ENCODE results near the gene TIMM13. TPM values are rescaled to one million over a fixed set of nuclear protein-coding genes. Genes with fewer than 3 reads are reported as not detected.

TIMM13 gene
- polyA plus RNA-seq, 1 of the 3 experiments (the other 2 are of a cell fraction): 76.9 TPM

GRCh38 chr19:2451138-2451537 is 23.8 kb upstream of the TIMM13 start:
- Histone ChIP-seq H3K4me3 (ENCODE audit: low read depth in 2 of 2, low read length in 1 of 2) (no peak overlapping the region), H3K4me1 (ENCODE audit: control insufficient read depth in 1 of 2, insufficient read depth in 2 of 2, low read depth in 1 of 2, low read length in 1 of 2) (peaks cover 8 to 10% of the 10 kb centered on the region in 2 experiments; a peak in 2 of 4 replicates), H3K9me2 (no peaks in the 10 kb centered on the region), H2AFZ (ENCODE audit: low read depth) (no peak overlapping the region), H3K9ac (no peak overlapping the region), H3K27ac (ENCODE audit: low read depth in 2 of 2, low read length in 1 of 2) (no peak overlapping the region), H3K4me2 (no peak overlapping the region), H3K36me3 (replicated peaks in 1 of 2; ENCODE audit: control insufficient read depth in 1 of 2, insufficient read depth in 2 of 2, low read length in 1 of 2) (no peaks in the 10 kb centered on the region), H3K79me2 (ENCODE audit: insufficient read depth) (peaks cover 98% of the 10 kb centered on the region), H4K20me1 (ENCODE audit: insufficient read depth) (peaks cover 77% of the 10 kb centered on the region; the same call in 1 of the 2 replicates), H3F3A (replicated peaks; ENCODE audit: insufficient read depth) (no peaks in the 10 kb centered on the region), H3K27me3 (ENCODE audit: insufficient read depth) (no peaks in the 10 kb centered on the region), H3K9me3 (no peaks in the 10 kb centered on the region)
- no peak for TF ChIP-seq RXRA (IDR thresholded peaks at IDR 0.05; ENCODE audit: borderline replicate concordance, low read depth)
- TF ChIP-seq YY1 (IDR thresholded peaks at IDR 0.05; ENCODE audit: low read depth): no peak
- TF ChIP-seq TAF1 (IDR thresholded peaks at IDR 0.05; ENCODE audit: borderline replicate concordance, low read depth, low read length): no peak
- no peak for TF ChIP-seq IRF3 (IDR thresholded peaks at IDR 0.05; ENCODE audit: low read depth, low read length)
- no peak for TF ChIP-seq MAX (IDR thresholded peaks at IDR 0.05; ENCODE audit: low read depth)
- no peak for TF ChIP-seq GABPA (IDR thresholded peaks at IDR 0.05; ENCODE audit: low read depth)
- no peak for TF ChIP-seq FOXJ3 (CRISPR knock-in tag; IDR thresholded peaks at IDR 0.05)
- TF ChIP-seq FOSL2 (IDR thresholded peaks at IDR 0.05; ENCODE audit: borderline replicate concordance, low read depth): no peak
- no peak for TF ChIP-seq NRF1 (IDR thresholded peaks at IDR 0.05; ENCODE audit: low read depth, low read length)
- TF ChIP-seq CHD2 (IDR thresholded peaks at IDR 0.05; ENCODE audit: low read length, partially characterized antibody): no peak
- ChIA-PET CTCF (no interaction called here), POLR2A (no interaction called here)
- no peak for DNase-seq
- WGBS (ENCODE audit: low lambda C conversion rate): 95% methylated on average over 6 of the region's 7 CpGs

GRCh38 chr19:2449019-2449418 is 21.6 kb upstream of the TIMM13 start:
- POLR2A ChIA-PET: interaction anchor here (0.6 kb wide), 1 partner anchor 107 kb away, joined by 4 read pairs; no protein-coding TSS in a partner anchor
- CTCF ChIA-PET: no interaction called here
- no peak for DNase-seq

More at GRCh38 chr19:2449019-2449418, 21.6 kb upstream of the TIMM13 start:
- no peak overlapping the region for H2AFZ ChIP-seq (ENCODE audit: low read depth)
- no peaks in the 10 kb centered on the region; a peak in 1 of 4 replicates for H3K4me1 ChIP-seq (ENCODE audit: control insufficient read depth in 1 of 2, insufficient read depth in 2 of 2, low read depth in 1 of 2, low read length in 1 of 2)
- H4K20me1 ChIP-seq (ENCODE audit: insufficient read depth): peaks cover 74% of the 10 kb centered on the region; the same call in 1 of the 2 replicates
- over 99% methylated on average over 11 of the region's 11 CpGs for WGBS (ENCODE audit: low lambda C conversion rate)
- peaks cover 0 to 4% of the 10 kb centered on the region in 2 experiments for H3K36me3 ChIP-seq (replicated peaks in 1 of 2; ENCODE audit: control insufficient read depth in 1 of 2, insufficient read depth in 2 of 2, low read length in 1 of 2)
- H3K9ac ChIP-seq: no peak overlapping the region
- no peaks in the 10 kb centered on the region for H3K9me2 ChIP-seq
- H3K4me2 ChIP-seq: no peak overlapping the region
- H3K9me3 ChIP-seq: no peaks in the 10 kb centered on the region
- TF ChIP-seq MEF2A (IDR thresholded peaks at IDR 0.05; ENCODE audit: borderline replicate concordance, low read depth) (no peak), GATA2 (CRISPR knock-in tag; IDR thresholded peaks at IDR 0.05) (no peak), IRF3 (IDR thresholded peaks at IDR 0.05; ENCODE audit: low read depth, low read length) (no peak), TEAD4 (IDR thresholded peaks at IDR 0.05; ENCODE audit: borderline replicate concordance, insufficient read depth) (no peak), FOSL2 (IDR thresholded peaks at IDR 0.05; ENCODE audit: borderline replicate concordance, low read depth) (no peak), MAX (IDR thresholded peaks at IDR 0.05; ENCODE audit: low read depth) (no peak)
- H3K4me3 ChIP-seq (ENCODE audit: low read depth in 2 of 2, low read length in 1 of 2): no peak overlapping the region
- no peaks in the 10 kb centered on the region for H3K27me3 ChIP-seq (ENCODE audit: insufficient read depth)
- H3F3A ChIP-seq (replicated peaks; ENCODE audit: insufficient read depth): no peaks in the 10 kb centered on the region
- peaks cover 91% of the 10 kb centered on the region for H3K79me2 ChIP-seq (ENCODE audit: insufficient read depth)
- H3K27ac ChIP-seq (ENCODE audit: low read depth in 2 of 2, low read length in 1 of 2): no peak overlapping the region

Data from SK-N-SH (cell line).